Measurements from ENCODE around the gene KIFC3. TPM values are rescaled to one million over a fixed set of nuclear protein-coding genes. Genes with fewer than 3 reads are reported as not detected.

The KIFC3 gene
- total RNA-seq, 8 experiments from 2014 or later = 2.7 to 32.4 (median 8.2) TPM

GRCh38 chr16:57807252-57807967 is 5.1 kb upstream of the KIFC3 start:
- Histone ChIP-seq H3K27ac (no peak overlapping the region), H3K4me3 (no peak overlapping the region), H3K4me1 (replicated peaks in 1 of 2) (peaks cover 13 to 23% of the 10 kb centered on the region in 2 donors)
- 20 to 70% (median 53%) methylated on average over 1 to 5 of the region's 7 CpGs; no CpG with 5 or more reads in 4 of the 10 experiments for WGBS, 10 experiments
- in situ Hi-C loops (cut with MboI; ENCODE audit: low pct_unique_long_range_greater_than_20kb in 2 of 9, low sequenced_read_pairs in 9 of 9, unreplicated experiment in 9 of 9) = no loop called here
- ATAC-seq (replicated peaks in 6 of 8) = no peak

- no peak overlapping the region for H3K4me3 ChIP-seq
- WGBS, 10 experiments = 70 to 100% (median 79%) methylated on average over 1 to 6 of the region's 6 CpGs; no CpG with 5 or more reads in 2 of the 10 experiments
- H3K27ac ChIP-seq = no peak overlapping the region
- in situ Hi-C loops (cut with MboI; ENCODE audit: low pct_unique_long_range_greater_than_20kb in 2 of 9, low sequenced_read_pairs in 9 of 9, unreplicated experiment in 9 of 9) = no loop called here
- ATAC-seq (replicated peaks in 6 of 8) = no peak
- H3K4me1 ChIP-seq (replicated peaks in 1 of 2) = peaks cover 23 to 32% of the 10 kb centered on the region in 2 donors
Observed at GRCh38 chr16:57805176-57805575, 2.9 kb upstream of the KIFC3 start.

- in situ Hi-C loops (cut with MboI; ENCODE audit: low pct_unique_long_range_greater_than_20kb in 2 of 9, low sequenced_read_pairs in 9 of 9, unreplicated experiment in 9 of 9) = no loop called here
- H3K27ac ChIP-seq = no peak overlapping the region
- 42 to 100% (median 89%) methylated on average over 1 to 5 of the region's 5 CpGs; no CpG with 5 or more reads in 1 of the 10 experiments for WGBS, 10 experiments
Observed at GRCh38 chr16:57804111-57804837, 2.0 kb upstream of the KIFC3 start.

GRCh38 chr16:57803134-57803990 is 1.1 kb upstream of the KIFC3 start:
- H3K4me3 ChIP-seq = no peak overlapping the region
- WGBS, 10 experiments = 20 to 100% (median 80%) methylated on average over 1 to 12 of the region's 16 CpGs; no CpG with 5 or more reads in 1 of the 10 experiments
- in situ Hi-C loops (cut with MboI; ENCODE audit: low pct_unique_long_range_greater_than_20kb in 2 of 9, low sequenced_read_pairs in 9 of 9, unreplicated experiment in 9 of 9) = no loop called here
- peak in 3 of 8 experiments; percentile 3 to 35 (median 35) for ATAC-seq (replicated peaks in 6 of 8)
- peak overlapping the region; percentile 1 to 50 for H3K27ac ChIP-seq
- H3K4me1 ChIP-seq (replicated peaks in 1 of 2) = peaks cover 23 to 37% of the 10 kb centered on the region in 2 donors

More at GRCh38 chr16:57804111-57804837, 2.0 kb upstream of the KIFC3 start:
- no peak overlapping the region for H3K4me3 ChIP-seq
- no peak for ATAC-seq (replicated peaks in 6 of 8)
- peaks cover 23 to 28% of the 10 kb centered on the region in 2 donors for H3K4me1 ChIP-seq (replicated peaks in 1 of 2)

GRCh38 chr16:57801809-57802340 is 416 bp downstream of the KIFC3 start:
- ATAC-seq (replicated peaks in 6 of 8) = peak; percentile 29 to 63 (median 38)
- peaks cover 23 to 45% of the 10 kb centered on the region in 2 donors for H3K4me1 ChIP-seq (replicated peaks in 1 of 2)
- peak overlapping the region; percentile 35 to 44 (median 42) for H3K4me3 ChIP-seq
- in situ Hi-C loops (cut with MboI; ENCODE audit: low pct_unique_long_range_greater_than_20kb in 2 of 9, low sequenced_read_pairs in 9 of 9, unreplicated experiment in 9 of 9) = no loop called here
- WGBS, 10 experiments = 0 to 4% methylated on average over 3 to 4 of the region's 45 CpGs; no CpG with 5 or more reads in 8 of the 10 experiments
- peak overlapping the region; percentile 34 to 73 for H3K27ac ChIP-seq

GRCh38 chr16:57801098-57801808 is 1.0 kb downstream of the KIFC3 start:
- ATAC-seq (replicated peaks in 6 of 8) = peak in 4 of 8 experiments; percentile 5 to 44 (median 16)
- Histone ChIP-seq H3K27ac (peak overlapping the region in 1 of 2 donors; percentile 73), H3K4me1 (replicated peaks in 1 of 2) (peaks cover 23 to 45% of the 10 kb centered on the region in 2 donors), H3K4me3 (peak overlapping the region; percentile 35 to 44 (median 42))
- in situ Hi-C loops (cut with MboI; ENCODE audit: low pct_unique_long_range_greater_than_20kb in 2 of 9, low sequenced_read_pairs in 9 of 9, unreplicated experiment in 9 of 9) = no loop called here
- 12 to 80% (median 41%) methylated on average over 1 to 4 of the region's 5 CpGs; no CpG with 5 or more reads in 5 of the 10 experiments for WGBS, 10 experiments

GRCh38 chr16:57800200-57801097 is 1.8 kb downstream of the KIFC3 start:
- ATAC-seq (replicated peaks in 6 of 8) = no peak
- in situ Hi-C loops (cut with MboI; ENCODE audit: low pct_unique_long_range_greater_than_20kb in 2 of 9, low sequenced_read_pairs in 9 of 9, unreplicated experiment in 9 of 9) = no loop called here
- 31 to 100% (median 81%) methylated on average over 1 to 11 of the region's 12 CpGs for WGBS, 10 experiments
- Histone ChIP-seq H3K4me1 (replicated peaks in 1 of 2) (peaks cover 23 to 47% of the 10 kb centered on the region in 2 donors), H3K4me3 (peak overlapping the region in 2 of 5 donors; percentile 42 to 44), H3K27ac (no peak overlapping the region)

- Histone ChIP-seq H3K4me3 (no peak overlapping the region), H3K27ac (no peak overlapping the region), H3K4me1 (replicated peaks in 1 of 2) (peaks cover 23 to 48% of the 10 kb centered on the region in 2 donors)
- in situ Hi-C loops (cut with MboI; ENCODE audit: low pct_unique_long_range_greater_than_20kb in 2 of 9, low sequenced_read_pairs in 9 of 9, unreplicated experiment in 9 of 9) = loop anchor here in 3 of 9 experiments (25.0 kb wide), 2 partner anchors 188 to 213 kb away; partner anchors contain the start of genes USB1 (in 1 of the 3) and ZNF319 (in 1 of the 3)
- WGBS, 10 experiments = 43 to 86% (median 80%) methylated on average over 1 to 2 of the region's 5 CpGs; no CpG with 5 or more reads in 5 of the 10 experiments
- no peak for ATAC-seq (replicated peaks in 6 of 8)
Observed at GRCh38 chr16:57799600-57800199, 2.6 kb downstream of the KIFC3 start.

GRCh38 chr16:57798953-57799599 is 3.2 kb downstream of the KIFC3 start:
- in situ Hi-C loops (cut with MboI; ENCODE audit: low pct_unique_long_range_greater_than_20kb in 2 of 9, low sequenced_read_pairs in 9 of 9, unreplicated experiment in 9 of 9) = loop anchor here in 3 of 9 experiments (25.0 kb wide), 2 partner anchors 188 to 213 kb away; partner anchors contain the start of genes USB1 (in 1 of the 3) and ZNF319 (in 1 of the 3)
- Histone ChIP-seq H3K27ac (no peak overlapping the region), H3K4me3 (no peak overlapping the region), H3K4me1 (replicated peaks in 1 of 2) (peaks cover 23 to 48% of the 10 kb centered on the region in 2 donors)
- ATAC-seq (replicated peaks in 6 of 8) = no peak
- WGBS, 10 experiments = 28 to 100% (median 70%) methylated on average over 1 to 5 of the region's 6 CpGs; no CpG with 5 or more reads in 4 of the 10 experiments

- 50 to 100% (median 70%) methylated on average over 1 to 6 of the region's 16 CpGs; no CpG with 5 or more reads in 6 of the 10 experiments for WGBS, 10 experiments
- Histone ChIP-seq H3K27ac (peak overlapping the region in 1 of 2 donors; percentile 16), H3K4me3 (peak overlapping the region in 1 of 5 donors; percentile 14), H3K4me1 (replicated peaks in 1 of 2) (peaks cover 18 to 43% of the 10 kb centered on the region in 2 donors)
- ATAC-seq (replicated peaks in 6 of 8) = no peak
- in situ Hi-C loops (cut with MboI; ENCODE audit: low pct_unique_long_range_greater_than_20kb in 2 of 9, low sequenced_read_pairs in 9 of 9, unreplicated experiment in 9 of 9) = loop anchor here in 3 of 9 experiments (25.0 kb wide), 2 partner anchors 189 to 214 kb away; partner anchors contain the start of genes USB1 (in 1 of the 3) and ZNF319 (in 1 of the 3)
Observed at GRCh38 chr16:57798267-57798810, 4.0 kb downstream of the KIFC3 start.

Data from motor neuron (in vitro differentiated cells).